AG08396 (cell line): ENCODE measurements around the gene ASB18.

ENCODE experiments used
- DNase-seq: peaks from one replicate; pipeline ENCODE4 v3.0.0; 2012; ENCODE audit warnings: low spot score, mixed read lengths

The ASB18 gene

GRCh38 chr2:236205867-236206645 lies 58.1 kb downstream of the ASB18 start:
- no peak for DNase-seq

- DNase-seq = no peak
These were observed 59.3 kb downstream of the ASB18 start for GRCh38 chr2:236204953-236205352.

GRCh38 chr2:236200378-236200777 lies 63.8 kb downstream of the ASB18 start:
- DNase-seq = no peak

- no peak for DNase-seq
These were observed 67.8 kb downstream of the ASB18 start for GRCh38 chr2:236196366-236196765.

- DNase-seq = no peak
These were observed 68.5 kb downstream of the ASB18 start for GRCh38 chr2:236195726-236196125.

- no peak for DNase-seq
These were observed 69.4 kb downstream of the ASB18 start for GRCh38 chr2:236194786-236195185.

GRCh38 chr2:236193026-236193425 lies 71.2 kb downstream of the ASB18 start:
- no peak for DNase-seq

GRCh38 chr2:236190674-236191073 lies 73.5 kb downstream of the ASB18 start:
- DNase-seq = no peak

- no peak for DNase-seq
These were observed 79.5 kb downstream of the ASB18 start for GRCh38 chr2:236184701-236185100.

- peak; percentile 80 for DNase-seq
These were observed 83.3 kb downstream of the ASB18 start for GRCh38 chr2:236180831-236181453.

GRCh38 chr2:236180076-236180816 lies 84.0 kb downstream of the ASB18 start:
- peak; percentile 61 for DNase-seq

- peak; percentile 23 for DNase-seq
These were observed 84.8 kb downstream of the ASB18 start for GRCh38 chr2:236179236-236180075.

- peak; percentile 35 for DNase-seq
These were observed 85.3 kb downstream of the ASB18 start for GRCh38 chr2:236178890-236179235.

- DNase-seq = peak; percentile 88
These were observed 86.0 kb downstream of the ASB18 start for GRCh38 chr2:236177967-236178889.

GRCh38 chr2:236177604-236177966 lies 86.6 kb downstream of the ASB18 start:
- DNase-seq = peak; percentile 75

GRCh38 chr2:236176951-236177350 lies 87.3 kb downstream of the ASB18 start:
- DNase-seq = no peak

GRCh38 chr2:236176417-236176816 lies 87.8 kb downstream of the ASB18 start:
- peak; percentile 58 for DNase-seq

GRCh38 chr2:236175548-236176150 lies 88.6 kb downstream of the ASB18 start:
- DNase-seq = peak; percentile 18

GRCh38 chr2:236173729-236174607 lies 90.2 kb downstream of the ASB18 start:
- DNase-seq = no peak
